ENCODE results near the gene NIPBL. TPM values are rescaled to one million over a fixed set of nuclear protein-coding genes. Genes with fewer than 3 reads are reported as not detected.

Gene NIPBL
- total and polyA plus RNA-seq, 10 of the 15 experiments (the other 5 are each of a cell fraction or from before 2014, with no cell fraction given): 10.4 to 50.4 (median 20.2) TPM

GRCh38 chr5:36882250-36882649 is 5.7 kb downstream of the NIPBL start (continued):
- TF ChIP-seq TAF1 (IDR thresholded peaks at IDR 0.05; ENCODE audit: borderline replicate concordance, low read depth, low read length) (no peak), ZNF622 (IDR thresholded peaks at IDR 0.05) (no peak), MYC (IDR thresholded peaks at IDR 0.05; ENCODE audit: insufficient read depth, insufficient read length, insufficient replicate concordance, low read length, severe bottlenecking) (no peak), JUND (IDR thresholded peaks at IDR 0.05; ENCODE audit: low read depth, low read length) (no peak), NFYA (IDR thresholded peaks at IDR 0.05; ENCODE audit: borderline replicate concordance, low read depth, low read length) (no peak), ATF7 (IDR thresholded peaks at IDR 0.05; ENCODE audit: low read depth) (peak; percentile 62), KAT2A (conservative IDR thresholded peaks at IDR 0.05; ENCODE audit: control insufficient read depth, low read depth, low read length) (no peak), PAX8 (IDR thresholded peaks at IDR 0.05) (no peak), ATF2 (IDR thresholded peaks at IDR 0.05; ENCODE audit: low read length) (no peak), CUX1 (IDR thresholded peaks at IDR 0.05; ENCODE audit: insufficient replicate concordance, low read depth, low read length) (peak; percentile 24), ZNF217 (IDR thresholded peaks at IDR 0.05) (peak; percentile 27; the same call in 1 of the 2 replicates), REST (IDR thresholded peaks at IDR 0.05; ENCODE audit: low read depth, low read length) (no peak), SIX5 (IDR thresholded peaks at IDR 0.05; ENCODE audit: low read depth, low read length, severe bottlenecking) (no peak), BCL3 (IDR thresholded peaks at IDR 0.05; ENCODE audit: borderline replicate concordance, insufficient read depth, low read depth, low read length, poor library complexity, severe bottlenecking) (no peak), KLF5 (IDR thresholded peaks at IDR 0.05; ENCODE audit: partially characterized antibody) (no peak), SMARCA5 (IDR thresholded peaks at IDR 0.05) (peak; percentile 55; the same call in 1 of the 2 replicates), USF2 (IDR thresholded peaks at IDR 0.05; ENCODE audit: borderline replicate concordance, low read depth, low read length) (no peak), TCF3 (IDR thresholded peaks at IDR 0.05; ENCODE audit: borderline replicate concordance, insufficient read depth, low read depth, low read length) (no peak)
